Activated B cell treated with CpG ODN at 0.5 μM for 24 hours (primary cell): ENCODE data around the gene VIL1. TPM values are rescaled to one million over a fixed set of nuclear protein-coding genes. Genes with fewer than 3 reads are reported as not detected.

ENCODE experiments used
- ATAC-seq: fragments of 200-7000 bp; cut with Tn5 transposase; one replicate; pipeline ENCODE4 v1.10.0; 2021; ENCODE audit warnings: low read depth, mild to moderate bottlenecking, moderate library complexity
- CTCF ChIA-PET: fragments of 350-600 bp; sonication (Branson Sonifier 250); formaldehyde crosslinking; loops from one replicate; lab custom pipeline; 2021; ENCODE audit warnings: antibody characterized with exemption; lab: Charles Lee
- POLR2A ChIA-PET: fragments of 350-600 bp; sonication (Branson Sonifier 250); formaldehyde crosslinking; loops from one replicate; lab custom pipeline; 2021; ENCODE audit warnings: antibody characterized with exemption; lab: Charles Lee
- DNase-seq: peaks from one replicate; pipeline ENCODE4 v3.0.0; 2022
- H3K27ac Mint-ChIP-seq: one replicate; pipeline ENCODE4 v1.8.0; 2020; ENCODE audit warnings: mixed read lengths
- H3K27me3 Mint-ChIP-seq: one replicate; pipeline ENCODE4 v1.8.0; 2021; ENCODE audit warnings: mixed read lengths
- H3K36me3 Mint-ChIP-seq: one replicate; pipeline ENCODE4 v1.8.0; 2021; ENCODE audit warnings: low read depth, mixed read lengths
- H3K4me1 Mint-ChIP-seq: one replicate; pipeline ENCODE4 v1.8.0; 2021; ENCODE audit warnings: mixed read lengths
- H3K4me3 Mint-ChIP-seq: one replicate; pipeline ENCODE4 v1.8.0; 2020; ENCODE audit warnings: mild to moderate bottlenecking, mixed read lengths
- H3K9me3 Mint-ChIP-seq: one replicate; pipeline ENCODE4 v1.8.0; 2020; ENCODE audit warnings: mixed read lengths
- CTCF ChIP-seq: fragments of 200-600 bp; IDR thresholded peaks from one replicate; pipeline ENCODE4 v1.8.0; 2022; ENCODE audit warnings: antibody characterized with exemption, mild to moderate bottlenecking
- intact Hi-C: fragments of 100-400 bp; cut with micrococcal nuclease; formaldehyde crosslinking; loops from one replicate; pipeline ENCODE4 v1.15.1; 2024
- total RNA-seq: library from RNA; stranded (reverse); gene quantifications from 2 replicates; pipeline ENCODE4 v1.2.3, GENCODE V29; 2022

The VIL1 gene
- total RNA-seq, 1 donor from 2014 or later: 0.07 TPM

- ChIA-PET CTCF (interaction anchor here (1.7 kb wide), 1 partner anchor 61 kb away, joined by 8 read pairs; no protein-coding TSS in a partner anchor), POLR2A (interaction anchor here (0.6 to 2.0 kb wide), 4 partner anchors 10 to 254 kb away, joined by 3 to 8 read pairs (median 4); partner anchors contain the start of genes BCS1L and ZNF142)
- ATAC-seq (no peak), DNase-seq (no peak)
- Mint-ChIP-seq H3K27ac (peak overlapping the region; percentile 86), H3K36me3 (peaks cover 30% of the 10 kb centered on the region), H3K27me3 (no peaks in the 10 kb centered on the region), H3K9me3 (no peaks in the 10 kb centered on the region), H3K4me3 (peak overlapping the region; percentile 85), H3K4me1 (peaks cover 59% of the 10 kb centered on the region)
- intact Hi-C loops: loop anchor here (5.0 to 10.0 kb wide), 2 partner anchors 487 to 980 kb away; partner anchors contain the start of gene DNPEP
- TF ChIP-seq CTCF: no peak
Measured at GRCh38 chr2:218405086-218405745, 13.7 kb upstream of the VIL1 start.

DNA sequence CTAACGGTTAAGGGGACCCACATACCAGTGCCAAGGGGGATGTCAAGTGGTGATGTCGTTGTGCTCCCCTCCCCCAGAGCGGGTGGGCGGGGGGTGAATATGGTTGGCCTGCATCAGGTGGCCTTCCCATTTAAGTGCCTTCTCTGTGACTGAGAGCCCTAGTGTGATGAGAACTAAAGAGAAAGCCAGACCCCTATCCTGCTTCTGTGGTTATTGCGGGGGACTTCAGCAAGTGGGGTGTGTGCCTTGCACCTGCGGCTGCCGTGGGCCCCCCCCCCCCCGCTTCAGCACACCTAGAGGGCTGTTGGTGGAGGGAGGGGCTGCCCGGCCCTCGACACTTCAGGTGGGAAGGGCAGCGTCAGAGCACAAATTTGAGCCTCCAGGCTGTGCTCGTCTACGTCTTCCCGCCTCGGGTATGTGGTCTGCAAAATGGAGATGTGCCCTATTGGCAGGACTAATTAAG is 13.1 kb upstream of the VIL1 start:
- DNase-seq (no peak), ATAC-seq (no peak)
- Mint-ChIP-seq H3K4me3 (peak overlapping the region; percentile 85), H3K27ac (peak overlapping the region; percentile 86), H3K27me3 (no peaks in the 10 kb centered on the region), H3K36me3 (peaks cover 30% of the 10 kb centered on the region), H3K4me1 (peaks cover 59% of the 10 kb centered on the region), H3K9me3 (no peaks in the 10 kb centered on the region)
- ChIA-PET CTCF (interaction anchor here (1.7 kb wide), 1 partner anchor 60 kb away, joined by 8 read pairs; no protein-coding TSS in a partner anchor), POLR2A (interaction anchor here (0.7 to 2.0 kb wide), 5 partner anchors 10 to 266 kb away, joined by 3 to 8 read pairs (median 3); partner anchors contain the start of genes BCS1L, RNF25 and ZNF142)
- intact Hi-C loops: loop anchor here (1.0 to 10.0 kb wide), 11 partner anchors 9 to 979 kb away; partner anchors contain the start of genes ARPC2, BCS1L, CNOT9 and DNPEP
- no peak for TF ChIP-seq CTCF

DNA sequence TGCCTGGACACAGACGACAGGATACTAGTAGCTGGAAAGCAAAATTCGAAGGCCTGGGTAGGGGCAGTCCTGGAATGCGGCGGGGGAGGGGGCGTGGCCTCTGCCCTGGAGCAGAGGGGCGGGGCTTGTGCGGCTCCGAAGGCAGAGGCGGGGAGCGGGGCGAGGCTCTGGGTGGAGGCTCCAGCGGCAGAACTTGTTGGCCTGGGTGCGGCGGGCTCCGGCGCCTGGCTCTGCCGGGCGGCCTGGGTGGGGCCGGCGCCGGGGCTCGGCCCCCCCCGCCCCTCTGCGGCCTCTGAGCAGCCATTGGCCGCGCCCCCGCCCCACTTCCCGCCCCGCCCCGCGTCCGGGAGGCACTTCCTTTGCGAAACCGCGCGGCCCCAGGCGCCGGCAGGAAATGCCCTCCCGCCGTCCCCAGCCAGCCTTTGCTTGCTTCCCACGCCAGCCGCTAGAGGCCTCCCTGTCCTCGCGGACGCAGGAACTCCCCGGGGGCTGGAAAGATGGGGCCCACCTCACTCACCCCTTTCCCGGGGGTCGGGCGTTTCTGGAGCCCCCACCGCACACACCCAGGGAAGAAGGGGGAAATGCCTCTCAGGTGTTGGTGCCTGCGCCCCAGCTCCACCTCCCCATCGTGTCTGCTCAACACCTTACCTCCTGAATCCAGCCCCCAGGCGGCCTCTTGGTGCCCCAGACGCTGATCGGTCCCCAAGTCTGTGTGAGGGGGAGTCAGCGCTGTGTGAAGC is 12.5 kb upstream of the VIL1 start:
- no peaks in the 10 kb centered on the region for H3K27me3 Mint-ChIP-seq
- DNase-seq (peak; percentile 89), ATAC-seq (peak; percentile 83)
- intact Hi-C loops: loop anchor here (1.0 to 10.0 kb wide), 11 partner anchors 10 to 978 kb away; partner anchors contain the start of genes ARPC2, BCS1L, CNOT9 and DNPEP
- H3K27ac Mint-ChIP-seq: peak overlapping the region; percentile 86
- no peak for TF ChIP-seq CTCF
- ChIA-PET POLR2A (interaction anchor here (0.7 to 1.6 kb wide), 4 partner anchors 10 to 265 kb away, joined by 3 to 8 read pairs (median 3); partner anchors contain the start of genes BCS1L, RNF25 and ZNF142), CTCF (interaction anchor here (0.7 to 1.4 kb wide), 5 partner anchors 59 to 281 kb away, joined by 3 to 11 read pairs (median 4); no protein-coding TSS in a partner anchor)
- peaks cover 30% of the 10 kb centered on the region for H3K36me3 Mint-ChIP-seq
- peaks cover 54% of the 10 kb centered on the region for H3K4me1 Mint-ChIP-seq
- peak overlapping the region; percentile 85 for H3K4me3 Mint-ChIP-seq
- no peaks in the 10 kb centered on the region for H3K9me3 Mint-ChIP-seq

GRCh38 chr2:218406949-218407618 is 11.8 kb upstream of the VIL1 start:
- no peak for TF ChIP-seq CTCF
- ATAC-seq: no peak
- Mint-ChIP-seq H3K36me3 (peaks cover 27% of the 10 kb centered on the region), H3K27ac (peak overlapping the region; percentile 84), H3K4me3 (peak overlapping the region; percentile 82), H3K27me3 (no peaks in the 10 kb centered on the region), H3K9me3 (no peaks in the 10 kb centered on the region), H3K4me1 (peaks cover 49% of the 10 kb centered on the region)
- ChIA-PET CTCF (interaction anchor here (0.7 to 1.4 kb wide), 5 partner anchors 59 to 281 kb away, joined by 3 to 11 read pairs (median 4); no protein-coding TSS in a partner anchor), POLR2A (interaction anchor here (1.1 to 1.6 kb wide), 2 partner anchors 11 to 264 kb away, joined by 3 to 8 read pairs; partner anchors contain the start of gene RNF25)
- intact Hi-C loops: loop anchor here (1.0 to 10.0 kb wide), 11 partner anchors 11 to 978 kb away; partner anchors contain the start of genes ARPC2, BCS1L, CNOT9 and DNPEP
- no peak for DNase-seq
